Measurements from ENCODE around the gene CFB. TPM values are rescaled to one million over a fixed set of nuclear protein-coding genes. Genes with fewer than 3 reads are reported as not detected.
A peak's percentile ranks its signal among the peaks of the same experiment; 100 is the strongest.

CFB gene
- total and polyA plus RNA-seq, 9 of the 15 experiments (the other 6 are each of a cell fraction or from before 2014, with no cell fraction given) = 0.08 to 0.91 (median 0.22) TPM; not detected in 4

DNA sequence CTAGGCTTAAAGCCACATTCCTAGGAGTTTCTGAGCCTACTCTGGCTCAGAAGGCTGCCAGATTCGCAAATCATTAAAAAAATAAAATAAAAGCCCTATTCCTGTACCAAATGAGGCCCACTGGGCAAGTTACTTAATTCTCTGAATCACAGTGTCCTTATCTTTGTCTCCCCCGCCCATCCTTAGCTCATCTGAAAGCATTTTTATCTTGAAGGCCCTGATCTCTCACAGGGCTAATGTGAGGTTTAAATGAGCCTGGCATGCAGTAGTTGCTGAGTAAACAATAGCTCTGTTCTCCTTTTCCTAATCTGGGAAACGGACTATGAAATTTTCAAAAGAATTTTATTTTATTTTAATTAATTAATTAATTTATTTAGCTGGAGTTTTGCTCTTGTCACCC, 41.9 kb upstream of the CFB start (continued):
- TF ChIP-seq, protein P1, sequence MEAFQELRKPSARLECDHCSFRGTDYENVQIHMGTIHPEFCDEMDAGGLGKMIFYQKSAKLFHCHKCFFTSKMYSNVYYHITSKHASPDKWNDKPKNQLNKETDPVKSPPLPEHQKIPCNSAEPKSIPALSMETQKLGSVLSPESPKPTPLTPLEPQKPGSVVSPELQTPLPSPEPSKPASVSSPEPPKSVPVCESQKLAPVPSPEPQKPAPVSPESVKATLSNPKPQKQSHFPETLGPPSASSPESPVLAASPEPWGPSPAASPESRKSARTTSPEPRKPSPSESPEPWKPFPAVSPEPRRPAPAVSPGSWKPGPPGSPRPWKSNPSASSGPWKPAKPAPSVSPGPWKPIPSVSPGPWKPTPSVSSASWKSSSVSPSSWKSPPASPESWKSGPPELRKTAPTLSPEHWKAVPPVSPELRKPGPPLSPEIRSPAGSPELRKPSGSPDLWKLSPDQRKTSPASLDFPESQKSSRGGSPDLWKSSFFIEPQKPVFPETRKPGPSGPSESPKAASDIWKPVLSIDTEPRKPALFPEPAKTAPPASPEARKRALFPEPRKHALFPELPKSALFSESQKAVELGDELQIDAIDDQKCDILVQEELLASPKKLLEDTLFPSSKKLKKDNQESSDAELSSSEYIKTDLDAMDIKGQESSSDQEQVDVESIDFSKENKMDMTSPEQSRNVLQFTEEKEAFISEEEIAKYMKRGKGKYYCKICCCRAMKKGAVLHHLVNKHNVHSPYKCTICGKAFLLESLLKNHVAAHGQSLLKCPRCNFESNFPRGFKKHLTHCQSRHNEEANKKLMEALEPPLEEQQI (IDR thresholded peaks at IDR 0.05) = no peak
- TF ChIP-seq ZNF12 (CRISPR knock-in tag; IDR thresholded peaks at IDR 0.05) (no peak), TAL1 (IDR thresholded peaks at IDR 0.05) (peak; percentile 12; the same call in 1 of the 2 replicates), JUND (IDR thresholded peaks at IDR 0.05; ENCODE audit: borderline replicate concordance, low read depth, low read length) (peak; percentile 40; the same call in 1 of the 2 replicates), JUND (tag; IDR thresholded peaks at IDR 0.05; ENCODE audit: borderline replicate concordance, low read depth, low read length) (no peak; the same call in 2 of the 3 replicates), ASH1L (IDR thresholded peaks at IDR 0.05; ENCODE audit: borderline replicate concordance, low read depth, partially characterized antibody) (no peak), NCOA2 (IDR thresholded peaks at IDR 0.05; ENCODE audit: partially characterized antibody in 2 of 2) (no peak), DPF2 (IDR thresholded peaks at IDR 0.05) (peak; percentile 76), ZNF224 (CRISPR knock-in tag; IDR thresholded peaks at IDR 0.05) (no peak), ARHGAP35 (IDR thresholded peaks at IDR 0.05; ENCODE audit: partially characterized antibody) (no peak), FOXA3 (CRISPR knock-in tag; conservative IDR thresholded peaks at IDR 0.05 in 1 of 2, IDR thresholded peaks at IDR 0.05 in 1 of 2) (0 out of 4 replicates have a peak, but pooled peaks of 1 of the 2 experiments have one; percentile 19), XRCC3 (IDR thresholded peaks at IDR 0.05) (no peak), BHLHE40 (IDR thresholded peaks at IDR 0.05; ENCODE audit: low read length) (peak; percentile 11; the same call in 1 of the 2 replicates), SAFB2 (IDR thresholded peaks at IDR 0.05; ENCODE audit: borderline replicate concordance, low read depth, low read length, severe bottlenecking) (no peak), CBFA2T2 (conservative IDR thresholded peaks at IDR 0.05) (peak; percentile 42), U2AF1 (optimal IDR thresholded peaks at IDR 0.05; ENCODE audit: low read depth, low read length) (no peak), ZNF444 (CRISPR knock-in tag; IDR thresholded peaks at IDR 0.05) (no peak), ELF2 (CRISPR knock-in tag; IDR thresholded peaks at IDR 0.05) (no peak), COPS2 (conservative IDR thresholded peaks at IDR 0.05) (no peak), NONO (IDR thresholded peaks at IDR 0.05; ENCODE audit: low read depth in 2 of 2, low read length in 1 of 2) (no peak), ARID1B (IDR thresholded peaks at IDR 0.05) (peak; percentile 67), DIDO1 (tag; IDR thresholded peaks at IDR 0.05; ENCODE audit: low read depth) (no peak), ZNF121 (CRISPR knock-in tag; conservative IDR thresholded peaks at IDR 0.05) (no peak), ZNF77 (CRISPR knock-in tag; IDR thresholded peaks at IDR 0.05) (no peak)
- TF ChIP-seq, protein P2, sequence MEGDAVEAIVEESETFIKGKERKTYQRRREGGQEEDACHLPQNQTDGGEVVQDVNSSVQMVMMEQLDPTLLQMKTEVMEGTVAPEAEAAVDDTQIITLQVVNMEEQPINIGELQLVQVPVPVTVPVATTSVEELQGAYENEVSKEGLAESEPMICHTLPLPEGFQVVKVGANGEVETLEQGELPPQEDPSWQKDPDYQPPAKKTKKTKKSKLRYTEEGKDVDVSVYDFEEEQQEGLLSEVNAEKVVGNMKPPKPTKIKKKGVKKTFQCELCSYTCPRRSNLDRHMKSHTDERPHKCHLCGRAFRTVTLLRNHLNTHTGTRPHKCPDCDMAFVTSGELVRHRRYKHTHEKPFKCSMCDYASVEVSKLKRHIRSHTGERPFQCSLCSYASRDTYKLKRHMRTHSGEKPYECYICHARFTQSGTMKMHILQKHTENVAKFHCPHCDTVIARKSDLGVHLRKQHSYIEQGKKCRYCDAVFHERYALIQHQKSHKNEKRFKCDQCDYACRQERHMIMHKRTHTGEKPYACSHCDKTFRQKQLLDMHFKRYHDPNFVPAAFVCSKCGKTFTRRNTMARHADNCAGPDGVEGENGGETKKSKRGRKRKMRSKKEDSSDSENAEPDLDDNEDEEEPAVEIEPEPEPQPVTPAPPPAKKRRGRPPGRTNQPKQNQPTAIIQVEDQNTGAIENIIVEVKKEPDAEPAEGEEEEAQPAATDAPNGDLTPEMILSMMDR (IDR thresholded peaks at IDR 0.05 in 2 of 3, conservative IDR thresholded peaks at IDR 0.05 in 1 of 3; ENCODE audit: insufficient read depth in 2 of 3, low read depth in 1 of 3, low read length in 3 of 3) = no peak
- TF ChIP-seq, protein P3, sequence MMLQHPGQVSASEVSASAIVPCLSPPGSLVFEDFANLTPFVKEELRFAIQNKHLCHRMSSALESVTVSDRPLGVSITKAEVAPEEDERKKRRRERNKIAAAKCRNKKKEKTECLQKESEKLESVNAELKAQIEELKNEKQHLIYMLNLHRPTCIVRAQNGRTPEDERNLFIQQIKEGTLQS (IDR thresholded peaks at IDR 0.05) = peak; percentile 20; the same call in 1 of the 2 replicates
- TF ChIP-seq, protein P3 (CRISPR knock-in tag; conservative IDR thresholded peaks at IDR 0.05) = no peak
